Upper lobe of right lung (tissue), 1 donor: ENCODE data around the gene SPINK8. TPM values are rescaled to one million over a fixed set of nuclear protein-coding genes. Genes with fewer than 3 reads are reported as not detected.
"Not testable (repeated sequence)": the region's sequence is repeated elsewhere in the genome, so short reads cannot be mapped to it uniquely, and the experiment has no call there.

Experiments used
- ATAC-seq: fragments of 200-7000 bp; cut with Tn5 transposase; one replicate; pipeline ENCODE4 v1.9.1; 2020; ENCODE audit warnings: mild to moderate bottlenecking, moderate library complexity
- DNase-seq: peaks from one replicate; pipeline ENCODE4 v3.0.0-alpha.2; 2020
- H3K27ac ChIP-seq: fragments of 200-600 bp; one replicate; pipeline ENCODE4 v1.8.0; 2022
- H3K27me3 ChIP-seq: fragments of 200-600 bp; one replicate; pipeline ENCODE4 v1.8.0; 2022; ENCODE audit warnings: mild to moderate bottlenecking
- H3K36me3 ChIP-seq: fragments of 200-600 bp; one replicate; pipeline ENCODE4 v1.8.0; 2022
- H3K4me1 ChIP-seq: fragments of 200-600 bp; one replicate; pipeline ENCODE4 v1.8.0; 2022
- H3K4me3 ChIP-seq: fragments of 200-600 bp; one replicate; pipeline ENCODE4 v1.8.0; 2022; ENCODE audit warnings: mild to moderate bottlenecking
- H3K9me3 ChIP-seq: fragments of 200-600 bp; one replicate; pipeline ENCODE4 v1.8.0; 2022
- CTCF ChIP-seq: fragments of 200-600 bp; IDR thresholded peaks from one replicate; pipeline ENCODE4 v1.8.0; 2022; ENCODE audit warnings: antibody characterized with exemption
- intact Hi-C: fragments of 100-400 bp; cut with DNase I; formaldehyde crosslinking; loops from one replicate; pipeline ENCODE4 v1.11.0; 2022
- long read RNA-seq: library from polyadenylated mRNA; unstranded; transcript quantifications from one replicate; pipeline ENCODE4 v2.0.0, GENCODE V29; 2021
- total RNA-seq: library from RNA; stranded (reverse); fragmentation: NEBNext Ultra II Directional; extraction: Animal tissue kit (Norgen Biotek cat#: 25700); gene quantifications from one replicate; pipeline ENCODE4 v1.2.1, GENCODE V29; 2021
- donor health status: DM: no; HTN: yes; CAD: no; lungs with severe emphysema.

Gene SPINK8
- total RNA-seq = not detected
- long read RNA-seq = 0 reads

GRCh38 chr3:48333346-48334245 lies at the start of gene SPINK8:
SPINK8 (minus strand) TSS chr3:48333661; CDS start chr3:48328341, 5,320 bp downstream.
- H3K27ac ChIP-seq, H3K9me3 ChIP-seq, H3K4me1 ChIP-seq, intact Hi-C loops, H3K4me3 ChIP-seq, ATAC-seq, DNase-seq, H3K27me3 ChIP-seq, H3K36me3 ChIP-seq: not testable (repeated sequence)

- ATAC-seq (no peak), DNase-seq (no peak)
- Histone ChIP-seq H3K27me3 (no peaks in the 10 kb centered on the region), H3K9me3 (no peaks in the 10 kb centered on the region), H3K36me3 (no peaks in the 10 kb centered on the region), H3K4me3 (no peak overlapping the region), H3K27ac (no peak overlapping the region), H3K4me1 (no peaks in the 10 kb centered on the region)
- intact Hi-C loops = no loop called here
- TF ChIP-seq CTCF = no peak
Measured at GRCh38 chr3:48372862-48373435, 39.5 kb upstream of the SPINK8 start.

- ATAC-seq (no peak), DNase-seq (no peak)
- no peak for TF ChIP-seq CTCF
- H3K4me1 ChIP-seq = no peaks in the 10 kb centered on the region
- H3K9me3 ChIP-seq = no peaks in the 10 kb centered on the region
- no peak overlapping the region for H3K4me3 ChIP-seq
- intact Hi-C loops = no loop called here
- H3K27me3 ChIP-seq = no peaks in the 10 kb centered on the region
- no peak overlapping the region for H3K27ac ChIP-seq
- H3K36me3 ChIP-seq = no peaks in the 10 kb centered on the region
Measured at GRCh38 chr3:48372377-48372770, 38.9 kb upstream of the SPINK8 start.

- Histone ChIP-seq H3K27ac (no peak within 1 kb of the TSS), H3K36me3 (no peaks in the 10 kb centered on the region), H3K4me1 (no peaks in the 10 kb centered on the region), H3K4me3 (no peak within 1 kb of the TSS), H3K9me3 (no peaks in the 10 kb centered on the region), H3K27me3 (no peaks in the 10 kb centered on the region)
- no peak for TF ChIP-seq CTCF
- intact Hi-C loops = no loop called here
- DNase-seq (no peak), ATAC-seq (no peak)
Measured at GRCh38 chr3:48371651-48372376, 38.4 kb upstream of the SPINK8 start, which contains the start of gene FBXW12. FBXW12 (plus strand) TSS chr3:48372219; CDS start chr3:48372768, 549 bp downstream.

- ATAC-seq = no peak
- H3K4me3 ChIP-seq = no peak overlapping the region
- H3K27me3 ChIP-seq = no peaks in the 10 kb centered on the region
- no peaks in the 10 kb centered on the region for H3K9me3 ChIP-seq
- H3K36me3 ChIP-seq = no peaks in the 10 kb centered on the region
- no peaks in the 10 kb centered on the region for H3K4me1 ChIP-seq
- no peak overlapping the region for H3K27ac ChIP-seq
- intact Hi-C loops = no loop called here
- no peak for TF ChIP-seq CTCF
- DNase-seq = no peak
Measured at GRCh38 chr3:48370333-48370713, 36.9 kb upstream of the SPINK8 start.
